Eye (tissue), 1 donor: Measurements from ENCODE around the gene MAML2.

Experiments
- DNase-seq: peaks from one replicate; pipeline ENCODE4 v3.0.0-alpha.2; 2015

The MAML2 gene

DNA sequence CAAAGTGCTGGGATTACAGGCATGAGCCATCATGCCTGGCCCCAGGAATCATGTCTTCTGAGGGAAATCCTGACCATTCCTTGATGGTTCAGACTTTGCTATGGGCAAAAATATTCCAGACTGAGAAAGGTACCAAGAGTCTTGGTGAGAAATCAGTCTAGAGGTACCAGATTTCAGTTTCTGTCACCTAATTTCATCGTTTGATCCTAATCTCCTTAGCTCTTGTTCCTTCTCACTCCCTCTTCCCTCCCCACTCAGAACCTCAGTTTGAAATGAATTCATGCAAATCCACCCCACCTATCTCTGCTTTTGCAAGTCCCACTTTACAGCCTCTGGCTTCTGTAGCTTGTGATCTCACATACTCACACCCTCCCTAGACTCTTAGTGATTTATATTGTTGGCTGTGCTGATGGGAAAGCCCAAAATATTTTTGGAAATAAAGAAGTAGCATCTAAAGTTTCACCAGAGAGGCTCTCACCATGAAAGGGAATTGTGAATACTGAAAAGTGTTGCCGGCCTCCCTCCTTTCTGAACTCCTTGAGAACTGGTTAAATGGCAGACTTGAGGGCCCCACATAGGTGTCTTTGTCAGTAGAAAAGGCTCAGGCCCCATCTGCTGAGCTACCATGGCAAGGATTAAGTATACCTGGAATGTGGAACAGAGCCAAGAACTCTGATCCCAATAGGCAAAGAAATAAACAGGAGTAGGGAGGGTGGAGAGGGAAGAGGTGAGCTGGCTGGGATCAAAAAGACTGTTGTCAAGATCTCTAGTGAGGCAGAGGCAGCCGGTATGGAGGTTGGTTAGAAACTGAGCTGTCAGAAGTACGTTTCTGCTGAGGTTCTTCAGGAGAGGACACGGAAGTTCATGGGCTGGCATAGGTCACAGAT is 228.6 kb downstream of the MAML2 start:
- DNase-seq = no peak

DNA sequence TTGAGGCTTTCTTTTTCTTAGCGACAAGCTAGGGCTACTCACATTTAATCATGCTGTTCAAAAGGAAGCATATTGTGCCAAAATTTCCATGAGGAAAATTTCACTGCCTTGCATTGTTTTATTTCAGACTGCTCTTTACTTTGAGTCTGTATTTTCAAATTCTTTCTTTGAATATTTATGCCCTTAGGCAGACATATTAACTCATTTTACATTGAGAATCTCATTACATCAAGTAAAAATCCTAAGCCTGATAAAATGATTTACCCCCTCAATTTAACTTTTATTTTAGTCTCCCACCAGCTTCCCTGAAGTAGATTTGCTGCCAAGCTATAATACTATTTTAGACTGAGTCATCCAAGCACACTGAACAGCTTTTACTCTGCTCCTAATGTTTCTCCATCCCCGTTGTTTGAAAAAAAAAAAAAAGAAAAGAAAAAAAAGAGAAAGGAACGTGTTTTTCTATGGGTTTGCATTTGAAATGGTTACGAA is 229.8 kb downstream of the MAML2 start:
- no peak for DNase-seq

DNA sequence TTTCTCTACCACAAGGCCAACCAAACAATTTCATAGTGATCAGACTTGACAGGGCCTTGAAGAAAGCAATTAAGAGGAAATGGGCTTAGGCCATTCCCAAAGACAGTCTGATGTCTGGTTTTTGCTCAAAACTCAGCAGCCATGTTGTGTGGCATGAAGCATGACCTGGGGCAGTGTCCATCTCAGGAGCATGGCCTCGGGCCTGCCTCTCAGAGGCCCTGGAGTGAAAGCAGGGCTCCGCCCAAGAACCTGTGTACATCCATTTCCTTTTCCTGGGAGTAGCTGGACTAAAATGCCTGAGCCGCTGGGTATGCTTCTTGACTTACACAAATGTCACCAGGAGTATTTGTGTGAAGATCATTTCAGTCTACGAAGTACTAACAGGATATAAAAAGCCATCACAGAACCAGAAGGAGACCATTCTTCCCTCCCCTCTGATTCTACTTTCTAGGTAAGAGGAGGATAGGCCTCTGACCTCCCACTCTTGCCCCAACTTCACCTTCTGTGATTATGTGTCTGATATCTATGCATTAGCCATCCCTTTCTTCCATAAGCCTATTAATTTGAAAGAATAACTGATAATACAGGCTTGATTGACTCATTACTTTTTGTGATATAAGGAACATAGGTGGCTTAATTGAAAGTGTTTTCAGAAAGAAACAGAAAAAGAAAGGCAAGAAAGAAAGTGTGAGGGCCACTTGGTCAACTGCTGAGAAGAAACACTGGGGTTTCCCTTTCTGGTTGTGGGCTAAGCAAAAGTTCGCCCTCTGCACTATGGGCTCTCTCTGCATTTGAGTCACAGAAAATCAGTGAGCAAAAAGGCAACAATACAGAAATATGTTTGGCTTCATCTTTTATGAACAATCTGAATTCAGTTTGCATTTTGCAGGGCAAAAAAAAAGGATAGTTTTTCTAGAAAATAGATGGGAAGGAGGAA is 230.5 kb downstream of the MAML2 start:
- no peak for DNase-seq

DNA sequence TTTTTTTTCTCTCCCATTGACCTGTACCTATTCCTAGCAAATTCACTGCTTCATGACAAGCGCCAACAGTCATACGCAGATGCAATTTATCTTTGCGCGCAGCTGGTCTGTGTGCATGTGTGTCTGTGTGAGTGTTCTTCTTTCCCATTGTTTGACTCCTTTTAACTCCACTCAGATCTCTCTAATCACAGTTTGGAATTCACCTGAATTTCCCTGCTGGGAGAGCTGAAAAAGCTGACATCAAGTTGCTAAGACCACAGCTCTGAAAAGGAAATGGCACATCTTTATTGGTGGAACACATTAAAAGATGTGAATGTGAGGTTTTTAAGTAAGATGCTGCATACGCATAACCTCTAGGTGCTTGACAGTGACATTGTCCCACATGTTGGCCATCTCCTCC is 231.7 kb downstream of the MAML2 start:
- DNase-seq = no peak

DNA sequence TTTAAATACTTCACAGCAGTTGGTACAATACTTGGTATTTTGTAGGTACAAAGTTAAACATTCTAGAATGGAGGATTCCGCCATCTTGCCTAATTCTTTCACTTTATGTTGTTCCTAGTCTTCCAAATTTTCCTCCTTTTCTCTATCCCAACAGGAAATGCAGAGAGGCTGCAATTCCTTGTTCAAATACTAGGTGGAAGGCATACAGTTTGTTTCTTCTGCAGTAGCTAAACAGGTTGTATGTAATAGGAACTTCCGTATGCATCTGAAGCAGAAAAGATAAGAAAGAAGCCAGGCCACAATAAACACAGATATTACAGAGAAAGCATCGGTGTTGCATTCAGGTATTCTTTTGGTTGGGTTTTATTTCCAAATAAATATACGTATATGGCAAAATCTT is 232.7 kb downstream of the MAML2 start:
- DNase-seq = no peak

DNA sequence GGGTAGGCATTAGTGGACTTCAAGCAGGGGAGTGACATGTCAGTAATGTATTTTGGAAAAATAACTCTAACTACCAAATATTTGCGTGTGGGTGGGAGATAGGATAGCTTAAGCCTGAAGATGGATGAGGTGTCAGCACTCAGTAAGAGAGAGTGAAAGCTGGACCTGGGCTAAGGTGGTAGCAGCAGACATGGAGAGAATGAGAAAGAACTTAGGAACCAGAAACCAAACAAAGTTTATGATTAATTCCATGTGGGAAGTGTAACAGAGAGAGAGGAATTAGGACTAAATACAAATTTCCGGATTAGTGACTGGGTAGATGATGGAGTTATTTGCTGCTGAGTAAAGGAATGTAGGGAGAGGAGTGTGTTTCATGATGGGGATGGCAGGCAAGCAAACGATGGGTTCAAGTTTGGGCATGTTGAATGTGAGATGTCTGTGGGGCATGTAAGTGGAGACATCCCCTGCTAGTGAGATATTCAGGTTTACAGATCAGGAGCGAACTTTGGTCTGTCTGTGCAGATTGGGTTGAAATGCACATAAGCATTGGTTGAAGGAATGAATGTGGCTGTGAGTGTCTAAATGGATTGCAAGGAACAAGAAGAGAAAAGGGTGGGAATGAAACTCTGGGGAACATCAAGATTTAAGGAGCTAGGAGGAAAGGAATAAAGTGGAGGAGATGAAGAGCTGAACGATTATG is 233.5 kb downstream of the MAML2 start:
- DNase-seq = no peak

DNA sequence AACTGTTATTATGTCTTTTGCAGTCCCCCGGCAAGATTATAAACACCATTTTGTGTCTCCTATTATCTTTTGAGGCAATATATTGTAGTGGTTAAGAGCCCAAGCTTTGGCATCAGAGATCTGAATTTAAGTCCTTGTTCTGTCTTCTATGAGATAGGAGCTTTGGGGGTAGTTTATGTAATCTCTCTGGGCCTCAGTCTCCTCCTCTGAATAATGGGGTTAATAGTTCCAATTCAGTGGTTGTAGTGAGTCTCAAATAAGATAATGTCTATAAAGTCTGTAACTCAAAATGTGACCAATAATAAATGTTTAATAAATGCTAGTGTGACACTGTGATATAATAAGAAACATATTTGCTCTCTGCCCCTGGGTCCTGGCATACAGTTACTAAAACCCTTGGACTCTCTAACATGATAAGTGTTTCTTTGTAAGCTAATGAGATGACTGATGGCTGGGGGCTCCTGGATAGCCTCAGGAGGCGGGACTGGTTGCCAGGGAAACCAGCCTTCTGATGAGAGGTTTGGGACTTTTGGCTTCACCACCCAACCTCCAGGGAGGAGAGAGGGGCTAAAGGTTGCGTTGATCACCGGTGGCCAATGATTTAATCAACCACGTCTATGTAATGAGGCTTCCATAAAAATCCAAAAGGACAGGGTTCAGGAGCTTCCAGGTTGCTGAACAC is 235.7 kb downstream of the MAML2 start:
- DNase-seq = no peak

DNA sequence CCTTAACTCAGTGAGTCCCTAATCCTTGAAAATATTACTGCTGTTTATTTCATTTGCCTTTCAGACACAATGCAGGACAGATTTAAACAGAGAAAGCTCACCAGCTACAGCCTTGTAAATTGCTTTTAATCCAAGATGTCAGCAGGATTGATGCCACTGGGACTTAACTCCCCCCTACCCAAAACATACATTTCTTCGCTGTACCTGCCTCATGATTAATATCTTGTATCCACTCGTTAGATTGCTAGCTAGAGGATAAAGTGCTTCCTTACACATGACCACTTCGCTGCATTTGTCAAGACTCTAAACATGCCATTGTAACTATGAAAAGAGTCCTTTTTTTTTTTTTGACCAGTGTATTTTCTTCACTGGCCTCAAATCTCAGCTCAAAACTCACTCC is 236.3 kb downstream of the MAML2 start:
- no peak for DNase-seq

DNA sequence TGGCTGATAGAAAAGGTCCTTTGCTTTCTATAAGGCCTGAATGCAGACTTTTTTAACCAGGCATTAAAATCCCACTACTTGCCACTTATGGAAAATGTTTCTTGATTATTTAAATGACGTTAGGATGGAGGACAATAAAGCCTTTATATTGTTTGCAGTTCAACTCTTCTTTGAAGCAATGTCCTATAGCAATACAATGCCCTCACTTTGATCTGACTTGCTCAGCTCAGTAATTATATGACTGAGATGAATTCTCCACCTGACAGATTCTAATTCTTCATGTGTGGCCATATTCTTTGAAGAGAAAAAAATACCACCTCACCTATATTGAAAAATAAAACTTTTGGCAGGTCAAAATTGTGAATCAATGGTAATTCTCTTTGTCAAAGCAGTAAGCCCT is 237.1 kb downstream of the MAML2 start:
- no peak for DNase-seq

DNA sequence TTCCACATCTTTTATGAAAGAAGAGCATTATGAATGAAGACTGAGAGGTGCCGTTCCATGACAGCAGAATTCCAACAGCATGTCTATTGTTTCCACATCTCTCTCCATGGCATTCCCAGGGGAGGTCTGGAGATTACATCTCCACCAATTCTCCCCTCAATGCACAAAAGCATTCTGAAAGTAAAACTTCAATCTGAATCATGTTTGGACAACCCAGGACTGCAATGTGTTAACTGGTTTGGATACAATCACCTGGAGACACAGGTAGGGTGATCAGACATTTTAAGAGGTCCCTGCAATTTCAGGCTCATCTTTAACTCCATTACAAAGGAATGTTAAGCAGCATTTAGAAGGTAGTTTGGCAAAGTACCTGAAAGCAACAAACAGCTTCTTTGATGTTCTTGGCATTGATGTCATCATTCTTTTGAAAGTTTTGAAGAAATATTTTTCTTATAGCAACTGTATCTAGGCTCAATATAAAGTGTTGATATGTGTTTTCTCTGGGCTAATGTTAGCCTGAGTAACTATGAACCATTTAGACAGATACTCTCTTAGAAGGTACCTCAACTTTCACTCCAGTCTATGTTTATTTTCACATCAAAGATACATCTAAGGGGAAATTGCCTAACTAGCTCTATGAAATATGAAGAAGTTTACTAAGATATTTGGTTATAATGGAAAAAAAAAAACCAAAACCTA is 237.6 kb downstream of the MAML2 start:
- no peak for DNase-seq

DNA sequence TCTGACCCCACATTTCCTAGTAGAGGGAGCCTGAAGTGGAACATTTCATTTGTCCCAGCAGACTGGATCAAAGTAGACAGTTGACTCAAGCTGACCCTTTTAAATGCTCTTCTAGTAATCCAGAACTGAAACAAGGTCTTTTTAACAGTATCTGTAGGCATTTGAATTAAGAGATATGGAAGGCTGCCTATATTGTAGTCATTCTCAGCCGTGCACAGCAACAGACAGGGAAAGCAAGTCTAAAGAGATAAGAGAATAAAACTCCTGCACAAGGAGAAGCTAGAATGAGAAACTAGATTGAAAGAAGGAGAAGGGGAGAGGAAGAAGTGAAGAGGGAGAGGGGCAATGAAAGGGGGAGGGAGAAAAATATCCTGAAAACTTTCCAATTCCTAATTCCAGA is 238.5 kb downstream of the MAML2 start:
- no peak for DNase-seq

DNA sequence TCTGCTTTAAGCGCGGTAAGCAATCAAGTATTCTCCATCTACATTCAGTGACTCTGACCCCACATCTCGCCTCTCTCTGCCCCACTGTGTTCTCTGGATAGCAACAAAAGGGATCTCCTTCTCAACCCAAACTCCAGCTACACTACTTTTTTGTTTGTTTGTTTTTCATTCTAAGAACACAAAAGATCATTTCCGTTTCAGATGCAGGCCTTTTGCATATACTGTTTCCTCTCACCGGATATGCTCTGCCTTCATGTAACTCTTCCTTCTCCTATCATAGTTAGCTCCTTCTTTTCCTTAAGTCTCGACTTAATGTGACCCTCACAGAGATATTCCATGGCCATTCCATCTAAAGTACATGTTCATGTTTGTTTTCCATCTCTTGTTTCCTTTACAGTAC is 239.3 kb downstream of the MAML2 start:
- DNase-seq = no peak

DNA sequence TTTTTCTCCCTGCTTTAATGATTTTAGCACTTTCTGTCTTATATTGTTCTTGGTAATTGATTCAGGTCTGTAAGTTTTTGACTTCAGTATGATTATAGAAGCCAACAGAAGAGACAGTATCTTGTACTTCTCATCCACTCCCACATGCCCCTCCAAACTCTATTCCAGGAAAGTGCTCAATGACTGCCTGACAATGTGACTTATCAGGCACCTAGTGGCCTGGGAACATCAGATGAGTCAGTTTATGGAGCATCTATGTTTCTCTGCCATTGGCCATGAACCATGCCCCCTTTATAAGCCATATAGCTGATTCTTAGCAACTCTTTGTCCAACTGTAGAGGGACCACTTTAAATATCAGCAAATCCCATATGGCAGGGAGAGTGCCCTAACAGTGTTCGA is 239.9 kb downstream of the MAML2 start:
- DNase-seq = no peak

DNA sequence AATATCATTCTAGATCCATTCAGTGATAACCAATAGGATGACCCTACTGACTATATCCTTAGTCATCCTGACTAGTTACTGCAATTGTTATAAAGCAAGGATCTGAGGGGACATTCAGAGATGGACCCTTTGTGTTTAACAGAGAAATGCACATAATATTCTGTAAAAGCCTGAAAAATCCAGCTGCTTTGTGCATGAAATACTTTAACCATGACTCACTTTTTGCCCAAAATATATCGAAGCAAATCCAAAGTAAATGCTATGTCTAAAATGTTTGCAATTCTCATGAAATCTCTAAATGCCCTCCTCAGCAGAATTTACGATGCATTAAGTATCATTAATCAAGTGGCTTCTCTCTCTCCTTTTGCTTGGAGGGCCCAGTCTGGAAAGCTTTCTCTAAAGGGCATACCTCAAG is 240.3 kb downstream of the MAML2 start:
- no peak for DNase-seq

DNA sequence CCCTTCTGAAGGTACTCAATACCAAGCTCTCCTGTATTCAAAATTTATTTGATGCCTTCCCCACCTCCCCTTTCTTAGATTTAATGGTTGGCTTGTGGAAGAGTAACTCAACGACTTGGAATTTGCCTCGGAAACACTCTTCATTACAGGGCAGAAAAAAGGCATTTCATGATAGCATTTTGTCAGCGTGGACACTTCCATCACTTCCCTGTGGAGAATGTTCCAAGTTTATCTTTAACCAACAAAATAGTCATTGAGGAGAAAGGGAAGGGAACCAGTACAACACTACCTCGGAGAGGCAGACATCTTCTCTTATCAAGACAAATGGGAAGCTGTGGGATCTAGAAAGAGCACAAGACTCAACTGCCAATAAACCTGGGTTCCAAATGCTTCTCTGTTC is 241.8 kb downstream of the MAML2 start:
- DNase-seq = no peak

DNA sequence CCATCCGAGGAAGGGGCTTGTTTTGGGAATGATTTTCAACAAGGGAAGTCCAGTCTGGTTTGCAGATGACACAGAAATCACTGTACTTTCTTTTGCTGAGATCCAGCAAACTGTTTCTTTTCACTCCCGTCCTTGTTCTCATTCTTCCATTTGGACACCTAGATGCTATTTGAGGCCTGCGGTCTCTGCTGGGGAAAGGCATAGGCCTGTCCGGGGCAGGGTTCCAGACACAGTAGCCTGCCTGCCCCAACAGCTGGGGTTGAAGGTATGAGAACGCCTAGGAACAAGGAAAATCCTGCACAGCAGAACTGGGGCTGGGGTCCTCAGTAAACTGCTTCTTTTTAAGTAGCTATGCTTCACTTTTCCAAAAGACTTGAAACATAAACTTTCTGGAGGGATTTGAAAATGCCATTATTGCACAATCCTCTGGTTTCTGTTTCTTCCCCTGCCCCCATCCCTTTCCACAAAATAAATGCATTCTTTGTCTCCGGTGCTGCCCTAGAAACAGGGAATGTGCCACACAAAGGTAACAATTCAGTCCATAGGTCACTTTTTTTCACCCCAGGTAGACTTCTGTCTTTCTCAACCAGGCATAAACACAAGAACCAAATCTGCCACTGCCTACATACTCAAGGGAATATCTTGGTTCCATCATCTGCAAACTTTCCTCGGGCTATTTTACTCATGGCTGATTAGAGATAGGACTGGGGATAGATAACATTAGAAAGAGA is 244.3 kb downstream of the MAML2 start:
- DNase-seq = no peak

DNA sequence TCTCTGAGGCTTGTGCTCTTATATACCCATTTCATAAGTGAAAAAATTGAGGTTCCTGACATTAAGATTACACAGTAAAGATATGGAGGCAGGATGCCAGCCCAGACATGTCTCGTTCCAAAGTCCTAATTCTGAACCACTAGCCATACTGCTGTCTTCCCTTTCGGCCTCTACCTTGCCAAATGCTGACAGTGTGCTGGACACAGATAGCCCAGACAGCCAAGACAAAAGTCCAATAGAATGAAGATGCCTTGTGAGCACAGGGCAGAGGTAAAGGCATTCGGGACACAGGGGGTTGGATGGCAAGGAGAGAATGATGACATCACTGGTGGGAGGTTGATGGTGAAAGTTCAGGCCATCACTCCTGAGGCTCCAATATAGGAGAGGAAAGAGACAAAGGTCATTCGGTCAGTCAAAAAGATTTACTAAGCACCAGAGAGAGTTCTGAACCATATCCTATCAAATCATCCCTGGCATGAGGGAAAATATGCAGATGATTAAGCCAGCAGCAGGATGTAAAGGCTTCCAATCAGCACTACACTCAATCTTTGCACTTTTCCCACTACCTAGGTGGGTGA is 245.1 kb downstream of the MAML2 start:
- no peak for DNase-seq

DNA sequence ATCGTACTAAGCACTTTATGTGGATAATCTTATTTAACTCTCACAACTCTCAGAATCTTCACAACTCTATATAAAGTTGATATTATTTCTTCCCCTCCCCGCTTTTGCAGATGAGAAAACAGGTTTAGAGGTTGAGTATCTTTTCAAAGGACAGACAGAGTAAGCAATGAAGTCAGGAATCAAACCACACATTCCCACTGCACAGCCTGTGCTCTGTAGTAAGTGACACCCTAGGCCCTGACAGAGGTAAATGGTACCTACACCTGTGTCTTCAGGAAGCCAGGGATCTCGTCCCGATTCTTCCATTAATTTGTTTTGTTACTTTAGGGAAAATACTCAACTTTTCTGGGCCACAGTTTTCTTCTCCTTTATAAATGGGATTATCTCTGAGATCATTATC is 246.6 kb downstream of the MAML2 start:
- DNase-seq = no peak

DNA sequence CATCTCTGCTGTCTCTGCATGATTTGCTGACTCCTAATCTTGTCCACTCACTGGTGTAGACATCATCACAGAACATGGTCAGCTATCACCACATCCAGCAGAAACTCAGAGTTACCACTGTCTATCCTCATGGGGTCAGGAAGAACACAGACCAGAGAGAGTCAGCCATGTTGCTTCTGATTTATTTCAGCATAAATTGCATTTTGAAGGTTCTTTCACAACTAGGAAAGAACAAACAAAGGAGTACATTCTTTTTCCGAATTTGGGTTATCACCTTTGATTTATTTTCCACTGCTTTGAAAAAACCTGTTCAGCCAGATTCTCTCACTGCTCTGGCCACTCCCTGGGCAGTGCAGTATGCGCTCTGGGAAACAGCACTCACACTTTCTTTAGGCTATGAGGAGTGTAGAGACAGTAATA is 247.1 kb downstream of the MAML2 start:
- no peak for DNase-seq

DNA sequence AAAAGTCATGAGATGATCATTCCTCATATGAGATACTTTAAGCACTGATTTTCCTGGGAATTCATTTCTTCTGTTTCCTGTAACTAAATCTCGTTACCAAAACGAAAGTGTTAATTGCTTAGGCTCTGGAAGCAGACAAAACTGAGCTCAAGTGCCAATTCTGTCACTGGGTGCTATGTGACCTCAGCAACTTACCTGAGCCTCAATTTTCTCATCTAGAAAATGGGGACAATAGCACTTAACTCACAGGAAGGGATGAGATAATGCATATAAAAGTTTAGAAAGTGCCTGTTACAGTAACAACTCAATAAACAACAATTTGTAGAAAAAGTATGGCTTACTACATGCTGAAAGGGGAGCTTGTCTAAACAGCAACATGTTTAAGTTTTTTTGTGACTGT is 248.8 kb downstream of the MAML2 start:
- no peak for DNase-seq

DNA sequence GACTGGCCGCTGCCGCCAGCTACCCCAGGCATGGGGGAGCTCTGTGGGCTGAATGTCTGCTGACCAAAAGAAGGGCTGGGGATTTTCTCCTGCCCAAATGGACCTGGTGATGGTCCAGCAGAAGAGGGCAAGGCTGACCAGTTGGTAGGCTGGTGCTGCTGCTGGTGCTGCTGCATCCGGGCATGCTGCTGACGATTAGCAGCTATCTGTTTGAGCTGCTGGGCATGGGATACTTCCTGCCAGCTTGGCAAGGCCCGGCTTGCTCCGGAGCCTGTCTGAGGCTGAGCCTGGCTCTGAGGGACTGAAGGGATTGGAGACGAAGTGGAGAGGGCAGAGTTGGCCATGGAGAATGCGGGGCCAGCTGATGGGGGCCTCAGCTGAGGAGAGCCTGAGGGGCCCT is 250.5 kb downstream of the MAML2 start:
- no peak for DNase-seq
